Panc1 (cell line): Measurements from ENCODE around the gene GPC2. TPM values are rescaled to one million over a fixed set of nuclear protein-coding genes. Genes with fewer than 3 reads are reported as not detected.

Source experiments
- ATAC-seq: fragments of 200-7000 bp; cut with Tn5 transposase; 2 replicates; pipeline ENCODE4 v1.9.1; 2020; ENCODE audit warnings: mild to moderate bottlenecking, moderate library complexity
- BruUV-seq: library from RNA; stranded (reverse); fragments of 400-500 nt; replicated peaks from 2 replicates; lab custom pipeline; 2021; lab: Mats Ljungman, UMichigan
- CTCF ChIA-PET: fragments of 300-600 bp; sonication (Branson Sonifier 250); formaldehyde crosslinking; loops from one replicate; lab custom pipeline; 2022; ENCODE audit warnings: antibody characterized with exemption; lab: Charles Lee
- POLR2A ChIA-PET: fragments of 300-600 bp; sonication (Branson Sonifier 250); formaldehyde crosslinking; loops from one replicate; lab custom pipeline; 2022; ENCODE audit warnings: antibody characterized with exemption; lab: Charles Lee
- DNase-seq: peaks from one replicate; pipeline ENCODE4 v3.0.0-alpha.2; 2010; ENCODE audit warnings: low read depth, low spot score
- H3K27ac ChIP-seq: 2 replicates; pipeline ENCODE4 v1.5.1; 2011; ENCODE audit warnings: mild to moderate bottlenecking, low read length, inconsistent platforms
- H3K27me3 ChIP-seq: fragments of 200-500 bp; sonication (Bioruptor generic); 2 replicates; pipeline ENCODE4 v1.6.0; 2014; ENCODE audit warnings: low read length, inconsistent platforms; ENCODE audit not compliant: control insufficient read depth, insufficient read depth
- H3K36me3 ChIP-seq: fragments of 200-500 bp; sonication (Bioruptor generic); 2 replicates; pipeline ENCODE4 v1.5.1; 2014; ENCODE audit warnings: inconsistent platforms, mild to moderate bottlenecking, low read length, moderate library complexity; ENCODE audit not compliant: control insufficient read depth, insufficient read depth
- H3K4me1 ChIP-seq: 2 replicates; pipeline ENCODE4 v1.5.1; 2011; ENCODE audit warnings: inconsistent platforms, mild to moderate bottlenecking, low read length, moderate library complexity; ENCODE audit not compliant: control insufficient read depth, insufficient read depth
- H3K4me3 ChIP-seq, 2 experiments: 2 replicates each; pipeline ENCODE4 v1.5.1; 2011 to 2012; ENCODE audit warnings: low read depth in 2 of 2, low read length in 2 of 2, mild to moderate bottlenecking in 2 of 2, inconsistent platforms in 1 of 2, moderate library complexity in 1 of 2
- H3K9me3 ChIP-seq: fragments of 200-500 bp; sonication (Bioruptor generic); 2 replicates; pipeline ENCODE4 v1.5.1; 2014; ENCODE audit warnings: low read depth, mild to moderate bottlenecking, inconsistent platforms, low read length, moderate library complexity; ENCODE audit not compliant: control insufficient read depth, insufficient read depth
- CTCF ChIP-seq: fragments of 450-650 bp; IDR thresholded peaks from 2 replicates; pipeline ENCODE4 v1.5.1; 2017; ENCODE audit warnings: mild to moderate bottlenecking
- POLR2AphosphoS5 ChIP-seq: IDR thresholded peaks from 2 replicates; pipeline ENCODE4 v1.6.1; 2012; ENCODE audit warnings: mild to moderate bottlenecking, low read depth, low read length, moderate library complexity
- REST ChIP-seq, 2 experiments: IDR thresholded peaks; 2 replicates each; pipeline ENCODE4 v1.6.1; 2011 to 2012; ENCODE audit warnings: low read depth in 2 of 2, control low read depth in 1 of 2, low read length in 1 of 2, mild to moderate bottlenecking in 1 of 2, moderate library complexity in 1 of 2; ENCODE audit not compliant: insufficient read depth in 1 of 2
- SIN3A ChIP-seq: IDR thresholded peaks from 2 replicates; pipeline ENCODE4 v1.6.1; 2012; ENCODE audit warnings: low read depth, mild to moderate bottlenecking, low read length, moderate library complexity, borderline replicate concordance; ENCODE audit not compliant: insufficient read depth
- TCF7L2 ChIP-seq: IDR thresholded peaks from 2 replicates; pipeline ENCODE4 v1.6.1; 2011; ENCODE audit warnings: mild to moderate bottlenecking, low read depth, low read length, inconsistent platforms
- in situ Hi-C: cut with HindIII; loops from 2 replicates; pipeline ENCODE4 v1.10.0; 2016; ENCODE audit warnings: low sequenced_read_pairs, low pct_unique_long_range_greater_than_20kb
- intact Hi-C: fragments of 100-400 bp; cut with micrococcal nuclease; formaldehyde crosslinking; loops from one replicate; pipeline ENCODE4 v1.10.0; 2022; ENCODE audit not compliant: unreplicated experiment
- total RNA-seq: library from RNA; stranded (reverse); gene quantifications from one replicate; pipeline ENCODE4 v1.2.1, GENCODE V29; 2021; ENCODE audit not compliant: unreplicated experiment

The GPC2 gene
- total RNA-seq, 1 experiment from 2014 or later, result 7.9 TPM

- intact Hi-C loops, result no loop called here
- Histone ChIP-seq H3K36me3 (peaks cover 2% of the 10 kb centered on the region; the same call in 1 of the 2 replicates), H3K9me3 (no peaks in the 10 kb centered on the region), H3K27me3 (no peaks in the 10 kb centered on the region), H3K4me1 (peaks cover 18% of the 10 kb centered on the region), H3K4me3 (peak overlapping the region; percentile 82 to 98), H3K27ac (peak overlapping the region; percentile 97)
- DNase-seq (no peak), ATAC-seq (peak; percentile 20; the same call in 1 of the 2 replicates)
- CTCF ChIA-PET, result interaction anchor here (0.9 kb wide), 1 partner anchor 10 kb away, joined by 4 read pairs; no protein-coding TSS in a partner anchor
- BruUV-seq, result no TSS peak
- POLR2A ChIA-PET, result interaction anchor here (0.5 to 1.0 kb wide), 3 partner anchors 27 to 82 kb away, joined by 3 to 8 read pairs (median 5); partner anchors contain the start of genes AP4M1 and MCM7
- in situ Hi-C loops, result no loop called here
- TF ChIP-seq POLR2AphosphoS5 (no peak), REST (IDR thresholded peaks at IDR 0.05; ENCODE audit: insufficient read depth in 1 of 2, low read depth in 2 of 2, low read length in 1 of 2) (no peak), CTCF (no peak), SIN3A (no peak), TCF7L2 (no peak)
Observed at GRCh38 chr7:100127866-100128636, 49.1 kb downstream of the GPC2 start.

- intact Hi-C loops, result no loop called here
- 0 out of 2 replicates have a peak, but pooled peaks have one; percentile 37 for TF ChIP-seq SIN3A
- no peak for TF ChIP-seq CTCF
- no peak for TF ChIP-seq TCF7L2
- peak; percentile 91 for TF ChIP-seq POLR2AphosphoS5
- no peak for TF ChIP-seq REST (IDR thresholded peaks at IDR 0.05; ENCODE audit: insufficient read depth in 1 of 2, low read depth in 2 of 2, low read length in 1 of 2)
- ATAC-seq (peak; percentile 82), DNase-seq (peak; percentile 75)
- H3K27me3 ChIP-seq, result no peaks in the 10 kb centered on the region
- peak within 1 kb of the TSS; percentile 97 for H3K27ac ChIP-seq
- peak within 1 kb of the TSS; percentile 82 to 98 for H3K4me3 ChIP-seq
- TSS peak; percentile 56 for BruUV-seq
- in situ Hi-C loops, result no loop called here
- H3K9me3 ChIP-seq, result no peaks in the 10 kb centered on the region
- H3K36me3 ChIP-seq, result peaks cover 2% of the 10 kb centered on the region; the same call in 1 of the 2 replicates
- peaks cover 22% of the 10 kb centered on the region for H3K4me1 ChIP-seq
- CTCF ChIA-PET, result interaction anchor here (0.7 kb wide), 1 partner anchor 22 kb away, joined by 6 read pairs; the partner anchor contains the start of gene LAMTOR4
- POLR2A ChIA-PET, result interaction anchor here (0.5 to 0.9 kb wide), 3 partner anchors 25 to 46 kb away, joined by 3 to 15 read pairs (median 8); no protein-coding TSS in a partner anchor
Observed at GRCh38 chr7:100126931-100127865, 50.0 kb downstream of the GPC2 start, which contains the start of gene MBLAC1. TSS of gene MBLAC1 (plus strand) at chr7:100126967. CDS start at chr7:100127396, 429 bp downstream.
